ENCODE results near the gene NEUROG1. TPM values are rescaled to one million over a fixed set of nuclear protein-coding genes. Genes with fewer than 3 reads are reported as not detected.
A peak's percentile ranks its signal among the peaks of the same experiment; 100 is the strongest.

NEUROG1 gene
- total and polyA plus RNA-seq, 2 of the 13 experiments (the other 11 are each of a cell fraction or from before 2014, with no cell fraction given) = not detected

DNA sequence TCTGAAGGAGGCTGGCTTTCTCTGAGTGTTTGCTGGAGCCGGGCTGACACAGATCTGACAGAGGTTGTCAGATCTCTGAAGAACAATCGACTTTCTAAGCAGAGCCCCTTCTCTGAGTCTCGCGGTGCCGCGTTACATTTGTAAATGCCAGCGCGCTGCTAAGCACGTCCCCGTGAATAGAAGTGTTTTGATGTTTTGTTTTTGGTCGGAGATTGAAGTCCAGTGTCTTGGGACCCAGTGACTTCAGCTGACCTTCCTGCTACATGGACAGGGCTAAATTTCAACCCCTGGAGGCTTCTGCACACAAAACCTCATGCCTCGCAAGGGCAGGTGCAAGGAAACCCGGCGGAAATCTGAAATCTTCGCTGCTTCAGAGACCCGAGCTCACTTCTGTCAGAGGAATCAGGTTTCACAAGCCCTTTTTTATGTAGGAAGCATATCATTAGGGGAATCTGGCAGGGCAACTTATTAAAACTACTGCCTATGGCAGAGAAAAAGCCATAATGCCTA, 27.2 kb downstream of the NEUROG1 start (continued):
- TF ChIP-seq, protein P1, sequence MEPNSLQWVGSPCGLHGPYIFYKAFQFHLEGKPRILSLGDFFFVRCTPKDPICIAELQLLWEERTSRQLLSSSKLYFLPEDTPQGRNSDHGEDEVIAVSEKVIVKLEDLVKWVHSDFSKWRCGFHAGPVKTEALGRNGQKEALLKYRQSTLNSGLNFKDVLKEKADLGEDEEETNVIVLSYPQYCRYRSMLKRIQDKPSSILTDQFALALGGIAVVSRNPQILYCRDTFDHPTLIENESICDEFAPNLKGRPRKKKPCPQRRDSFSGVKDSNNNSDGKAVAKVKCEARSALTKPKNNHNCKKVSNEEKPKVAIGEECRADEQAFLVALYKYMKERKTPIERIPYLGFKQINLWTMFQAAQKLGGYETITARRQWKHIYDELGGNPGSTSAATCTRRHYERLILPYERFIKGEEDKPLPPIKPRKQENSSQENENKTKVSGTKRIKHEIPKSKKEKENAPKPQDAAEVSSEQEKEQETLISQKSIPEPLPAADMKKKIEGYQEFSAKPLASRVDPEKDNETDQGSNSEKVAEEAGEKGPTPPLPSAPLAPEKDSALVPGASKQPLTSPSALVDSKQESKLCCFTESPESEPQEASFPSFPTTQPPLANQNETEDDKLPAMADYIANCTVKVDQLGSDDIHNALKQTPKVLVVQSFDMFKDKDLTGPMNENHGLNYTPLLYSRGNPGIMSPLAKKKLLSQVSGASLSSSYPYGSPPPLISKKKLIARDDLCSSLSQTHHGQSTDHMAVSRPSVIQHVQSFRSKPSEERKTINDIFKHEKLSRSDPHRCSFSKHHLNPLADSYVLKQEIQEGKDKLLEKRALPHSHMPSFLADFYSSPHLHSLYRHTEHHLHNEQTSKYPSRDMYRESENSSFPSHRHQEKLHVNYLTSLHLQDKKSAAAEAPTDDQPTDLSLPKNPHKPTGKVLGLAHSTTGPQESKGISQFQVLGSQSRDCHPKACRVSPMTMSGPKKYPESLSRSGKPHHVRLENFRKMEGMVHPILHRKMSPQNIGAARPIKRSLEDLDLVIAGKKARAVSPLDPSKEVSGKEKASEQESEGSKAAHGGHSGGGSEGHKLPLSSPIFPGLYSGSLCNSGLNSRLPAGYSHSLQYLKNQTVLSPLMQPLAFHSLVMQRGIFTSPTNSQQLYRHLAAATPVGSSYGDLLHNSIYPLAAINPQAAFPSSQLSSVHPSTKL (CRISPR knock-in tag; IDR thresholded peaks at IDR 0.05) = peak; percentile 18; the same call in 1 of the 2 replicates
- peak; percentile 66 for TF ChIP-seq CHD2 (IDR thresholded peaks at IDR 0.05; ENCODE audit: low read depth, low read length)
- TF ChIP-seq, protein P2, sequence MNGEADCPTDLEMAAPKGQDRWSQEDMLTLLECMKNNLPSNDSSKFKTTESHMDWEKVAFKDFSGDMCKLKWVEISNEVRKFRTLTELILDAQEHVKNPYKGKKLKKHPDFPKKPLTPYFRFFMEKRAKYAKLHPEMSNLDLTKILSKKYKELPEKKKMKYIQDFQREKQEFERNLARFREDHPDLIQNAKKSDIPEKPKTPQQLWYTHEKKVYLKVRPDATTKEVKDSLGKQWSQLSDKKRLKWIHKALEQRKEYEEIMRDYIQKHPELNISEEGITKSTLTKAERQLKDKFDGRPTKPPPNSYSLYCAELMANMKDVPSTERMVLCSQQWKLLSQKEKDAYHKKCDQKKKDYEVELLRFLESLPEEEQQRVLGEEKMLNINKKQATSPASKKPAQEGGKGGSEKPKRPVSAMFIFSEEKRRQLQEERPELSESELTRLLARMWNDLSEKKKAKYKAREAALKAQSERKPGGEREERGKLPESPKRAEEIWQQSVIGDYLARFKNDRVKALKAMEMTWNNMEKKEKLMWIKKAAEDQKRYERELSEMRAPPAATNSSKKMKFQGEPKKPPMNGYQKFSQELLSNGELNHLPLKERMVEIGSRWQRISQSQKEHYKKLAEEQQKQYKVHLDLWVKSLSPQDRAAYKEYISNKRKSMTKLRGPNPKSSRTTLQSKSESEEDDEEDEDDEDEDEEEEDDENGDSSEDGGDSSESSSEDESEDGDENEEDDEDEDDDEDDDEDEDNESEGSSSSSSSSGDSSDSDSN (CRISPR knock-in tag; IDR thresholded peaks at IDR 0.05) = no peak

DNA sequence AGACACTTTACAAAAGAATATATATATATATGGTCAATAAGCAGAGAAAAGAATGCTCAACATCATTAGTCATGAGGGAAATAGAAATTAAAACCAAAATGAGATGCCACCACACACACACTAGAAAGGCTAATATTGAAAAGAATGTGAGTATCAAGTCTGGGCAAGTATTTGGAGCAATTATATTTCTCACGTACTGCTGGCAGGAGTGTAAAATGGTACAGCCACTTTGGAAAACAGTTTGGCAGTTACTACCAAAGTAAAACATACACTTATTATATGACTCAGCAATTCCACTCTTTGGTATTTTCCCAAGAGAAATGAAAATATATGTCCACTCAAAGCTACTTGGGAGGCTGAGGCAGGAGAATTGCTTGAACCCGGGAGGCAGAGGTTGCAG, 29.8 kb downstream of the NEUROG1 start:
- POLR2A ChIA-PET = no interaction called here
- H4K20me1 ChIP-seq (ENCODE audit: insufficient read depth, low read length) = no peaks in the 10 kb centered on the region
- BruUV-seq (replicated peaks) = no TSS peak
- in situ Hi-C loops (cut with HindIII; ENCODE audit: extremely low pct_ligation_motif_present, low pct_unique_long_range_greater_than_20kb) = no loop called here
- no peaks in the 10 kb centered on the region for H3K36me3 ChIP-seq (replicated peaks in 1 of 2; ENCODE audit: control insufficient read depth in 1 of 2, insufficient read depth in 2 of 2, low read length in 2 of 2)
- no peak overlapping the region for H3K27ac ChIP-seq (ENCODE audit: extremely low read length, insufficient read depth, low read length)
- H3K27me3 ChIP-seq (ENCODE audit: control insufficient read depth in 1 of 2, insufficient read depth in 2 of 2, low read length in 2 of 2) = peaks cover 1 to 20% of the 10 kb centered on the region in 2 experiments; a peak in 4 of 5 replicates
- FAIRE-seq (no peak), DNase-seq (ENCODE audit: low spot score) (no peak), ATAC-seq (no peak)
- H3K4me3 ChIP-seq (replicated peaks in 1 of 3; ENCODE audit: insufficient read depth in 1 of 3, low read depth in 2 of 3, low read length in 3 of 3) = no peak overlapping the region
- H3K4me1 ChIP-seq (ENCODE audit: insufficient read depth, low read length) = peaks cover 10% of the 10 kb centered on the region
- no peak overlapping the region for H3K9ac ChIP-seq (ENCODE audit: insufficient read depth, low read depth, low read length)
- intact Hi-C loops (cut with micrococcal nuclease; ENCODE audit: unreplicated experiment) = no loop called here
- H2AFZ ChIP-seq (ENCODE audit: low read length) = no peak overlapping the region
- H3K79me2 ChIP-seq (ENCODE audit: insufficient read depth, low read length) = no peaks in the 10 kb centered on the region
- no peaks in the 10 kb centered on the region for H3K9me3 ChIP-seq (ENCODE audit: low read length)
- 65% methylated on average over 2 of the region's 2 CpGs for WGBS (ENCODE audit: low lambda C conversion rate)
- H3K4me2 ChIP-seq (ENCODE audit: low read depth, low read length) = no peak overlapping the region
- CTCF ChIA-PET (ENCODE audit: low intra/inter-chr PET ratio, low total read pairs) = no interaction called here
- TF ChIP-seq KMT2B (CRISPR knock-in tag; IDR thresholded peaks at IDR 0.05) = no peak
- peak; percentile 69 for TF ChIP-seq NFE2L2 (IDR thresholded peaks at IDR 0.05; ENCODE audit: low read length)
- TF ChIP-seq ZNF616 (CRISPR knock-in tag; IDR thresholded peaks at IDR 0.05; ENCODE audit: low read depth) = no peak
- no peak for TF ChIP-seq PHB2 (IDR thresholded peaks at IDR 0.05; ENCODE audit: partially characterized antibody)
- peak; percentile 54 to 75; a peak in 3 of 4 replicates for TF ChIP-seq MAFK (conservative IDR thresholded peaks at IDR 0.05 in 1 of 2, IDR thresholded peaks at IDR 0.05 in 1 of 2; ENCODE audit: low read length in 2 of 2)
- TF ChIP-seq, protein P3, sequence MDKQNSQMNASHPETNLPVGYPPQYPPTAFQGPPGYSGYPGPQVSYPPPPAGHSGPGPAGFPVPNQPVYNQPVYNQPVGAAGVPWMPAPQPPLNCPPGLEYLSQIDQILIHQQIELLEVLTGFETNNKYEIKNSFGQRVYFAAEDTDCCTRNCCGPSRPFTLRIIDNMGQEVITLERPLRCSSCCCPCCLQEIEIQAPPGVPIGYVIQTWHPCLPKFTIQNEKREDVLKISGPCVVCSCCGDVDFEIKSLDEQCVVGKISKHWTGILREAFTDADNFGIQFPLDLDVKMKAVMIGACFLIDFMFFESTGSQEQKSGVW (CRISPR knock-in tag; IDR thresholded peaks at IDR 0.05; ENCODE audit: borderline replicate concordance) = no peak
- TF ChIP-seq, protein P4, sequence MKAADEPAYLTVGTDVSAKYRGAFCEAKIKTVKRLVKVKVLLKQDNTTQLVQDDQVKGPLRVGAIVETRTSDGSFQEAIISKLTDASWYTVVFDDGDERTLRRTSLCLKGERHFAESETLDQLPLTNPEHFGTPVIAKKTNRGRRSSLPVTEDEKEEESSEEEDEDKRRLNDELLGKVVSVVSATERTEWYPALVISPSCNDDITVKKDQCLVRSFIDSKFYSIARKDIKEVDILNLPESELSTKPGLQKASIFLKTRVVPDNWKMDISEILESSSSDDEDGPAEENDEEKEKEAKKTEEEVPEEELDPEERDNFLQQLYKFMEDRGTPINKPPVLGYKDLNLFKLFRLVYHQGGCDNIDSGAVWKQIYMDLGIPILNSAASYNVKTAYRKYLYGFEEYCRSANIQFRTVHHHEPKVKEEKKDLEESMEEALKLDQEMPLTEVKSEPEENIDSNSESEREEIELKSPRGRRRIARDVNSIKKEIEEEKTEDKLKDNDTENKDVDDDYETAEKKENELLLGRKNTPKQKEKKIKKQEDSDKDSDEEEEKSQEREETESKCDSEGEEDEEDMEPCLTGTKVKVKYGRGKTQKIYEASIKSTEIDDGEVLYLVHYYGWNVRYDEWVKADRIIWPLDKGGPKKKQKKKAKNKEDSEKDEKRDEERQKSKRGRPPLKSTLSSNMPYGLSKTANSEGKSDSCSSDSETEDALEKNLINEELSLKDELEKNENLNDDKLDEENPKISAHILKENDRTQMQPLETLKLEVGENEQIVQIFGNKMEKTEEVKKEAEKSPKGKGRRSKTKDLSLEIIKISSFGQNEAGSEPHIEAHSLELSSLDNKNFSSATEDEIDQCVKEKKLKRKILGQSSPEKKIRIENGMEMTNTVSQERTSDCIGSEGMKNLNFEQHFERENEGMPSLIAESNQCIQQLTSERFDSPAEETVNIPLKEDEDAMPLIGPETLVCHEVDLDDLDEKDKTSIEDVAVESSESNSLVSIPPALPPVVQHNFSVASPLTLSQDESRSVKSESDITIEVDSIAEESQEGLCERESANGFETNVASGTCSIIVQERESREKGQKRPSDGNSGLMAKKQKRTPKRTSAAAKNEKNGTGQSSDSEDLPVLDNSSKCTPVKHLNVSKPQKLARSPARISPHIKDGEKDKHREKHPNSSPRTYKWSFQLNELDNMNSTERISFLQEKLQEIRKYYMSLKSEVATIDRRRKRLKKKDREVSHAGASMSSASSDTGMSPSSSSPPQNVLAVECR (CRISPR knock-in tag; IDR thresholded peaks at IDR 0.05; ENCODE audit: borderline replicate concordance) = no peak
- no peak for TF ChIP-seq CEBPG (CRISPR knock-in tag; IDR thresholded peaks at IDR 0.05)
- no peak for TF ChIP-seq HDAC1 (CRISPR knock-in tag; IDR thresholded peaks at IDR 0.05)
